Esophagus muscularis mucosa (tissue), 3 donors: ENCODE measurements around the gene FRMD4A.

ENCODE experiments used
- CTCF ChIP-seq, 3 experiments: fragments of 200-600 bp in 2 of 3; fragments of 450-650 bp in 1 of 3; sonication (generic) in 2 of 3; IDR thresholded peaks; one replicate each; pipeline ENCODE4 v1.5.1; 2017 to 2019; ENCODE audit warnings: antibody characterized with exemption in 3 of 3, mild to moderate bottlenecking in 2 of 3, moderate library complexity in 1 of 3
- POLR2AphosphoS5 ChIP-seq, 2 donors: sonication (generic); formaldehyde crosslinking; IDR thresholded peaks; one replicate each; pipeline ENCODE4 v1.6.1; 2017; ENCODE audit warnings: antibody characterized with exemption in 2 of 2

GRCh38 chr10:14182781-14183180 lies 147.9 kb downstream of the FRMD4A start:
- TF ChIP-seq CTCF (IDR thresholded peaks at IDR 0.05), result no peak
- no peak for TF ChIP-seq POLR2AphosphoS5 (IDR thresholded peaks at IDR 0.05)
